T-helper 22 cell (primary cell): ENCODE measurements around the gene SYTL3.
"Not testable (repeated sequence)": the region's sequence is repeated elsewhere in the genome, so short reads cannot be mapped to it uniquely, and the experiment has no call there.

ENCODE experiments used
- DNase-seq: peaks from one replicate; pipeline ENCODE4 v3.0.0-alpha.2; 2020; ENCODE audit warnings: low read depth

The SYTL3 gene

GRCh38 chr6:158649289-158650143 is at the start of gene SYTL3:
TSS of gene SYTL3 (plus strand) at chr6:158650054. CDS start at chr6:158663269, 13,215 bp downstream.
- peak; percentile 89 for DNase-seq

GRCh38 chr6:158603261-158604047 is 46.4 kb upstream of the SYTL3 start:
- no peak for DNase-seq

- no peak for DNase-seq
These were observed 45.8 kb upstream of the SYTL3 start for GRCh38 chr6:158604048-158604406.

GRCh38 chr6:158605266-158605878 is 44.5 kb upstream of the SYTL3 start:
- no peak for DNase-seq

- DNase-seq: not testable (repeated sequence)
These were observed 43.8 kb upstream of the SYTL3 start for GRCh38 chr6:158606011-158606410.

- DNase-seq: no peak
These were observed 42.9 kb upstream of the SYTL3 start for GRCh38 chr6:158606935-158607334.

GRCh38 chr6:158607411-158608170 is 42.3 kb upstream of the SYTL3 start:
- no peak for DNase-seq

GRCh38 chr6:158608221-158608620 is 41.6 kb upstream of the SYTL3 start:
- DNase-seq: no peak

- no peak for DNase-seq
These were observed 40.2 kb upstream of the SYTL3 start for GRCh38 chr6:158609455-158610155.

- DNase-seq: no peak
These were observed 39.4 kb upstream of the SYTL3 start for GRCh38 chr6:158610319-158610968.

- DNase-seq: no peak
These were observed 38.8 kb upstream of the SYTL3 start for GRCh38 chr6:158611039-158611438.

- DNase-seq: no peak
These were observed 38.1 kb upstream of the SYTL3 start for GRCh38 chr6:158611541-158612370.

GRCh38 chr6:158614606-158615005 is 35.2 kb upstream of the SYTL3 start:
- not testable (repeated sequence) for DNase-seq

GRCh38 chr6:158618289-158618688 is 31.6 kb upstream of the SYTL3 start:
- DNase-seq: not testable (repeated sequence)

GRCh38 chr6:158619922-158620801 is 29.7 kb upstream of the SYTL3 start:
- no peak for DNase-seq

GRCh38 chr6:158620963-158621693 is 28.7 kb upstream of the SYTL3 start:
- DNase-seq: no peak

GRCh38 chr6:158621694-158622544 is 27.9 kb upstream of the SYTL3 start:
- DNase-seq: no peak
